H1 (cell line): ENCODE results near the gene KCNH6. TPM values are rescaled to one million over a fixed set of nuclear protein-coding genes. Genes with fewer than 3 reads are reported as not detected.

Experiments
- CTCF ChIA-PET: fragments of 300-600 bp; sonication (Branson Sonifier 250); formaldehyde crosslinking; loops from one replicate; lab custom pipeline; 2021; ENCODE audit not compliant: partially characterized antibody; lab: Charles Lee
- POLR2A ChIA-PET: fragments of 300-600 bp; sonication (Branson Sonifier 250); formaldehyde crosslinking; loops from one replicate; lab custom pipeline; 2021; ENCODE audit warnings: inconsistent platforms; ENCODE audit not compliant: partially characterized antibody; lab: Charles Lee
- DNase-seq, 2 experiments: peaks; one replicate each; pipeline versions ENCODE4 v3.0.0 to v3.0.0-alpha.2; 2010 to 2022; ENCODE audit warnings: low spot score in 2 of 2, low read depth in 1 of 2, mixed read lengths in 1 of 2
- FAIRE-seq: peaks from 2 replicates; lab custom pipeline; 2011; peaks lifted over from hg19 to GRCh38; lab: Jason Lieb, UNC
- H2AFZ ChIP-seq: 2 replicates; pipeline ENCODE4 v1.8.1; 2012; ENCODE audit warnings: low read length, inconsistent platforms
- H2AK5ac ChIP-seq: 2 replicates; pipeline ENCODE4 v1.6.1; 2013; ENCODE audit warnings: low read depth, low read length
- H2BK120ac ChIP-seq: replicated peaks from 2 replicates; pipeline ENCODE3; 2013; ENCODE audit warnings: low read depth, low read length, inconsistent platforms
- H2BK12ac ChIP-seq: 2 replicates; pipeline ENCODE4 v1.6.1; 2013; ENCODE audit warnings: low read depth, low read length
- H2BK15ac ChIP-seq: 2 replicates; pipeline ENCODE4 v1.6.1; 2013; ENCODE audit warnings: low read length
- H2BK20ac ChIP-seq: 2 replicates; pipeline ENCODE4 v1.6.1; 2013; ENCODE audit warnings: low read length
- H2BK5ac ChIP-seq: 2 replicates; pipeline ENCODE4 v1.6.1; 2013; ENCODE audit warnings: low read depth, low read length
- H3K14ac ChIP-seq: 2 replicates; pipeline ENCODE4 v1.6.1; 2013; ENCODE audit warnings: inconsistent platforms; ENCODE audit not compliant: insufficient read length
- H3K18ac ChIP-seq: 2 replicates; pipeline ENCODE4 v1.6.1; 2013; ENCODE audit warnings: low read length; ENCODE audit errors: extremely low read depth
- H3K23ac ChIP-seq: 2 replicates; pipeline ENCODE4 v1.6.1; 2013; ENCODE audit warnings: inconsistent platforms; ENCODE audit not compliant: insufficient read length
- H3K23me2 ChIP-seq: 2 replicates; pipeline ENCODE4 v1.6.1; 2013; ENCODE audit warnings: low read depth, low read length
- H3K27ac ChIP-seq: 2 replicates; pipeline ENCODE4 v1.6.1; 2011; ENCODE audit warnings: low read depth, low read length, inconsistent platforms
- H3K27me3 ChIP-seq, 4 experiments: replicated peaks in 1 of 4; 1 replicate in 1 of 4; 2 replicates in 3 of 4; pipeline versions ENCODE4 v1.6.1 to v1.8.1; 2011 to 2013; ENCODE audit warnings: low read length in 3 of 4, mild to moderate bottlenecking in 3 of 4, inconsistent platforms in 2 of 4, mixed read lengths in 2 of 4, moderate library complexity in 1 of 4; ENCODE audit not compliant: control insufficient read depth in 3 of 4, insufficient read depth in 3 of 4; ENCODE audit errors: extremely low read depth in 1 of 4
- H3K36me3 ChIP-seq, 4 experiments: 2 replicates each; pipeline versions ENCODE4 v1.6.1 to v1.8.1; 2011 to 2013; ENCODE audit warnings: mild to moderate bottlenecking in 4 of 4, low read length in 3 of 4, moderate library complexity in 2 of 4, control low read depth in 1 of 4, inconsistent platforms in 1 of 4; ENCODE audit not compliant: insufficient read depth in 4 of 4, control insufficient read depth in 2 of 4
- H3K4ac ChIP-seq: replicated peaks from 2 replicates; pipeline ENCODE3; 2013; ENCODE audit warnings: low read length, low read depth, mixed read lengths, inconsistent platforms; ENCODE audit not compliant: insufficient read length
- H3K4me1 ChIP-seq, 4 experiments: replicated peaks in 1 of 4; 1 replicate in 1 of 4; 2 replicates in 3 of 4; pipeline versions ENCODE4 v1.6.1 to v1.8.1; 2011 to 2013; ENCODE audit warnings: low read length in 3 of 4, inconsistent platforms in 2 of 4, mixed read lengths in 1 of 4; ENCODE audit not compliant: insufficient read depth in 4 of 4, control insufficient read depth in 3 of 4
- H3K4me2 ChIP-seq, 2 experiments: 2 replicates each; pipeline versions ENCODE4 v1.6.1 to v1.8.1; 2011 to 2013; ENCODE audit warnings: low read depth in 2 of 2, low read length in 2 of 2, control low read depth in 1 of 2, inconsistent platforms in 1 of 2, mild to moderate bottlenecking in 1 of 2; ENCODE audit not compliant: insufficient read depth in 1 of 2
- H3K4me3 ChIP-seq, 4 experiments: fragments of 200-600, 300-600 bp in 1 of 4; sonication (generic), shearing (Covaris generic), sonication (Bioruptor Twin) in 1 of 4; 2 replicates each; pipeline versions ENCODE4 v1.5.1 to v1.8.1; 2011 to 2016; ENCODE audit warnings: low read length in 4 of 4, low read depth in 3 of 4, control low read depth in 2 of 4, inconsistent platforms in 2 of 4, mild to moderate bottlenecking in 2 of 4, mixed read lengths in 1 of 4, moderate library complexity in 1 of 4; ENCODE audit not compliant: insufficient read depth in 2 of 4; ENCODE audit errors: extremely low read depth in 1 of 4
- H3K56ac ChIP-seq: replicated peaks from 2 replicates; pipeline ENCODE3; 2013; ENCODE audit warnings: low read depth, mild to moderate bottlenecking, mixed read lengths, low read length, inconsistent platforms; ENCODE audit not compliant: insufficient read length
- H3K79me1 ChIP-seq: 2 replicates; pipeline ENCODE4 v1.6.1; 2013; ENCODE audit warnings: low read depth, low read length, control low read depth
- H3K79me2 ChIP-seq, 2 experiments: 2 replicates each; pipeline versions ENCODE4 v1.6.1 to v1.8.1; 2012 to 2013; ENCODE audit warnings: low read length in 2 of 2, mild to moderate bottlenecking in 2 of 2, inconsistent platforms in 1 of 2; ENCODE audit not compliant: insufficient read depth in 2 of 2, control insufficient read depth in 1 of 2
- H3K9ac ChIP-seq, 4 experiments: replicated peaks in 1 of 4; 1 replicate in 1 of 4; 2 replicates in 3 of 4; pipeline versions ENCODE4 v1.6.1 to v1.8.1; 2011 to 2013; ENCODE audit warnings: low read depth in 3 of 4, low read length in 3 of 4, control low read depth in 2 of 4, mild to moderate bottlenecking in 2 of 4, moderate library complexity in 2 of 4, inconsistent platforms in 1 of 4; ENCODE audit errors: extremely low read depth in 1 of 4
- H3K9me3 ChIP-seq, 2 experiments: 2 replicates each; pipeline versions ENCODE4 v1.6.1 to v1.8.1; 2012 to 2013; ENCODE audit warnings: mild to moderate bottlenecking in 2 of 2, moderate library complexity in 2 of 2, control low read depth in 1 of 2, inconsistent platforms in 1 of 2, low read depth in 1 of 2, low read length in 1 of 2, mixed read lengths in 1 of 2; ENCODE audit not compliant: insufficient read depth in 2 of 2
- H4K20me1 ChIP-seq, 2 experiments: replicated peaks in 1 of 2; 2 replicates each; pipeline versions ENCODE3 to v1.8.1; 2011 to 2013; ENCODE audit warnings: inconsistent platforms in 2 of 2, low read length in 2 of 2, mild to moderate bottlenecking in 1 of 2; ENCODE audit not compliant: insufficient read depth in 2 of 2, control insufficient read depth in 1 of 2
- H4K5ac ChIP-seq: 2 replicates; pipeline ENCODE4 v1.6.1; 2013; ENCODE audit warnings: low read length, low read depth, mixed read lengths, inconsistent platforms; ENCODE audit not compliant: insufficient read length
- H4K8ac ChIP-seq: 2 replicates; pipeline ENCODE4 v1.8.0; 2013; ENCODE audit warnings: mild to moderate bottlenecking, moderate library complexity, low read length, inconsistent platforms; ENCODE audit not compliant: insufficient read depth; ENCODE audit errors: extremely low read depth
- H4K91ac ChIP-seq: replicated peaks from 2 replicates; pipeline ENCODE3; 2013; ENCODE audit warnings: low read length, mixed read lengths, inconsistent platforms; ENCODE audit not compliant: insufficient read length
- ATF3 ChIP-seq: IDR thresholded peaks from 2 replicates; pipeline ENCODE4 v1.6.1; 2011; ENCODE audit warnings: low read depth, mild to moderate bottlenecking, low read length; ENCODE audit not compliant: insufficient read depth
- BCL11A ChIP-seq, 2 experiments: IDR thresholded peaks; one replicate each; pipeline ENCODE4 v1.6.1; 2011; ENCODE audit warnings: low read depth in 2 of 2, low read length in 2 of 2, mild to moderate bottlenecking in 2 of 2
- CHD1 ChIP-seq: IDR thresholded peaks from 2 replicates; pipeline ENCODE4 v1.6.1; 2012; ENCODE audit warnings: low read depth, low read length, improper control_type of control experiment
- CTCF ChIP-seq, 3 experiments: IDR thresholded peaks; 1 replicate in 2 of 3; 2 replicates in 1 of 3; pipeline versions ENCODE4 v1.5.1 to v1.6.1; 2011; ENCODE audit warnings: low read length in 3 of 3, mild to moderate bottlenecking in 3 of 3, inconsistent platforms in 2 of 3, low read depth in 1 of 3, moderate library complexity in 1 of 3; ENCODE audit not compliant: insufficient read depth in 1 of 3; ENCODE audit errors: control extremely low read depth in 1 of 3
- EP300 ChIP-seq, 2 experiments: IDR thresholded peaks; 1 replicate in 1 of 2; 2 replicates in 1 of 2; pipeline ENCODE4 v1.6.1; 2011 to 2012; ENCODE audit warnings: low read depth in 2 of 2, low read length in 2 of 2, mild to moderate bottlenecking in 2 of 2, borderline replicate concordance in 1 of 2, inconsistent platforms in 1 of 2, moderate library complexity in 1 of 2
- KDM5A ChIP-seq: fragments of 200-600 bp; IDR thresholded peaks from 2 replicates; pipeline ENCODE4 v1.7.1; 2012; ENCODE audit warnings: mild to moderate bottlenecking, low read length, inconsistent platforms, mixed read lengths
- MAX ChIP-seq: IDR thresholded peaks from 2 replicates; pipeline ENCODE4 v1.6.1; 2012; ENCODE audit warnings: inconsistent platforms
- SUZ12 ChIP-seq: fragments of 200-600 bp; sonication (generic); IDR thresholded peaks from 2 replicates; pipeline ENCODE4 v1.6.1; 2012; ENCODE audit warnings: mild to moderate bottlenecking, inconsistent platforms, low read length, moderate library complexity, mixed read lengths
- TAF7 ChIP-seq: optimal IDR thresholded peaks from 2 replicates; pipeline ENCODE3; 2011; ENCODE audit warnings: low read depth, mild to moderate bottlenecking, inconsistent platforms, low read length, moderate library complexity, borderline replicate concordance
- TEAD4 ChIP-seq: IDR thresholded peaks from 2 replicates; pipeline ENCODE4 v1.6.1; 2012; ENCODE audit warnings: low read depth, low read length, inconsistent platforms, mixed read lengths
- WGBS, 2 experiments: shearing (Covaris generic) in 1 of 2; methylation state at CpG; one replicate each; pipeline versions ENCODE4 v1.1.6 to v1.1.7; 2013 to 2015; ENCODE audit warnings: low lambda C conversion rate in 2 of 2, mixed read lengths in 2 of 2, inconsistent platforms in 1 of 2, low coverage in 1 of 2, missing lambda C conversion rate in 1 of 2; ENCODE audit not compliant: insufficient replicate concordance in 2 of 2, insufficient coverage in 1 of 2, insufficient read length in 1 of 2; ENCODE audit errors: extremely low coverage in 1 of 2, missing lambda C conversion rate in 1 of 2; 5-methylcytosine and 5-hydroxymethylcytosine counted together
- polyA plus RNA-seq, 7 experiments: library from polyadenylated mRNA; depleted of rRNA in 3 of 7; stranded (reverse) in 5 of 7; unstranded in 2 of 7; fragments of >200 nt in 5 of 7; fragments of 200-250 nt in 2 of 7; gene quantifications; 1 replicate in 5 of 7; 2 replicates in 1 of 7; 4 replicates in 1 of 7; pipeline versions ENCODE4 v1.2.1 to v1.2.3, GENCODE V29; 2011 to 2013; ENCODE audit warnings: missing spikeins in 2 of 7, mixed read lengths in 2 of 7
- total RNA-seq: library from RNA; stranded (reverse); fragmentation: NEBNext Ultra II Directional; extraction: Animal tissue kit (Norgen Biotek cat#: 25700); gene quantifications from 2 replicates; pipeline ENCODE4 v1.2.1, GENCODE V29; 2021

KCNH6 gene
- total and polyA plus RNA-seq, 2 of the 8 experiments (the other 6 are each of a cell fraction or from before 2014, with no cell fraction given): 1.8 to 3.6 TPM

- POLR2A ChIA-PET: no interaction called here
- H3K36me3 ChIP-seq: peaks cover 24 to 52% (median 49%) of the 10 kb centered on the region in 4 experiments
- TF ChIP-seq EP300 (IDR thresholded peaks at IDR 0.05; ENCODE audit: borderline replicate concordance in 1 of 2, low read depth in 2 of 2, low read length in 2 of 2) (no peak), TAF7 (no peak), CHD1 (no peak), ATF3 (no peak), SUZ12 (no peak), KDM5A (no peak), BCL11A (IDR thresholded peaks at IDR 0.05; ENCODE audit: low read depth in 2 of 2, low read length in 2 of 2) (no peak), TEAD4 (no peak), CTCF (IDR thresholded peaks at IDR 0.05; ENCODE audit: control extremely low read depth in 1 of 3, insufficient read depth in 1 of 3, low read depth in 1 of 3, low read length in 3 of 3) (no peak), MAX (no peak)
Measured at GRCh38 chr17:63587770-63588169, 64.6 kb downstream of the KCNH6 start.

More at GRCh38 chr17:63587770-63588169, 64.6 kb downstream of the KCNH6 start:
- CTCF ChIA-PET: interaction anchor here (0.6 to 1.4 kb wide), 5 partner anchors 24 to 90 kb away, joined by 3 read pairs; no protein-coding TSS in a partner anchor
- Histone ChIP-seq H2BK120ac (no peak overlapping the region), H2BK5ac (no peak overlapping the region), H3K4me2 (no peak overlapping the region), H2BK20ac (no peak overlapping the region), H3K23ac (no peak overlapping the region), H2BK12ac (no peak overlapping the region), H3K79me1 (no peaks in the 10 kb centered on the region; the same call in 1 of the 2 replicates), H3K23me2 (no peaks in the 10 kb centered on the region), H4K91ac (no peak overlapping the region), H2AK5ac (no peak overlapping the region), H4K5ac (no peak overlapping the region), H3K4me1 (no peaks in the 10 kb centered on the region), H4K20me1 (peaks cover 0 to 5% of the 10 kb centered on the region in 2 experiments), H3K4ac (no peak overlapping the region), H3K18ac (no peak overlapping the region), H4K8ac (no peak overlapping the region), H3K9me3 (no peaks in the 10 kb centered on the region), H3K56ac (no peak overlapping the region), H3K9ac (no peak overlapping the region), H2AFZ (no peak overlapping the region), H2BK15ac (no peak overlapping the region), H3K27ac (no peak overlapping the region), H3K79me2 (no peaks in the 10 kb centered on the region; a peak in 1 of 4 replicates), H3K27me3 (no peaks in the 10 kb centered on the region), H3K4me3 (no peak overlapping the region), H3K14ac (no peak overlapping the region)
- FAIRE-seq (no peak), DNase-seq (no peak)
- WGBS, 2 experiments: 95% methylated on average over 5 of the region's 5 CpGs; no CpG with 5 or more reads in 1 of the 2 experiments
